A549 (cell line): Measurements from ENCODE around the gene SMIM14. TPM values are rescaled to one million over a fixed set of nuclear protein-coding genes. Genes with fewer than 3 reads are reported as not detected.

Experiments
- ATAC-seq, 2 experiments: fragments of 200-7000 bp in 1 of 2; fragments of >200 bp in 1 of 2; cut with Nextera tagmentation in 1 of 2; cut with Tn5 transposase in 1 of 2; 3 replicates each; pipeline versions ENCODE4 v1.8.0 to v1.9.1; 2018 to 2020; ENCODE audit warnings: mild to moderate bottlenecking in 1 of 2, moderate library complexity in 1 of 2
- CTCF ChIA-PET: fragments of 300-600 bp; sonication (Branson Sonifier 250); formaldehyde crosslinking; extraction: SDS; loops from one replicate; lab custom pipeline; 2021; ENCODE audit warnings: antibody characterized with exemption, inconsistent platforms; lab: Yijun Ruan, JAX
- POLR2A ChIA-PET: fragments of 350-600 bp; formaldehyde crosslinking; extraction: SDS; loops from one replicate; lab custom pipeline; 2021; ENCODE audit warnings: antibody characterized with exemption, inconsistent platforms; lab: Yijun Ruan, JAX
- DNase-seq, 2 experiments: peaks; one replicate each; pipeline versions ENCODE4 v3.0.0 to v3.0.0-alpha.2; 2011 to 2016; ENCODE audit warnings: low read depth in 1 of 2, low spot score in 1 of 2
- FAIRE-seq: peaks from 2 replicates; lab custom pipeline; 2011; peaks lifted over from hg19 to GRCh38; lab: Jason Lieb, UNC
- H3K27ac ChIP-seq, 2 experiments: fragments of >200 bp; sonication (Bioruptor Twin); formaldehyde crosslinking; 3 replicates each; pipeline ENCODE4 v1.5.1; 2016 to 2017
- H3K4me1 ChIP-seq: fragments of >200 bp; sonication (Bioruptor Twin); formaldehyde crosslinking; 3 replicates; pipeline ENCODE4 v1.6.1; 2016
- H3K4me2 ChIP-seq: fragments of >200 bp; sonication (Bioruptor Twin); formaldehyde crosslinking; 3 replicates; pipeline ENCODE4 v1.6.1; 2016
- H3K4me3 ChIP-seq: fragments of >200 bp; sonication (Bioruptor Twin); formaldehyde crosslinking; 3 replicates; pipeline ENCODE4 v1.5.1; 2016
- H3K9me3 ChIP-seq: fragments of >200 bp; sonication (Bioruptor Twin); formaldehyde crosslinking; 3 replicates; pipeline ENCODE4 v1.6.1; 2016
- BHLHE40 ChIP-seq: IDR thresholded peaks from 2 replicates; pipeline ENCODE4 v1.6.1; 2012; ENCODE audit warnings: low read depth, low read length, inconsistent platforms
- CHD4 ChIP-seq: fragments of 200-600 bp; sonication (generic); IDR thresholded peaks from 2 replicates; pipeline ENCODE4 v1.6.1; 2016; ENCODE audit warnings: antibody characterized with exemption, mild to moderate bottlenecking, borderline replicate concordance
- CTCF ChIP-seq: fragments of >200 bp; sonication (Bioruptor Twin); formaldehyde crosslinking; IDR thresholded peaks from 3 replicates; pipeline ENCODE4 v1.5.1; 2016
- EHF ChIP-seq: fragments of 250-450 bp; sonication (Bioruptor Pico); IDR thresholded peaks from 2 replicates; pipeline ENCODE4 v1.5.0; 2020; ENCODE audit warnings: mild to moderate bottlenecking
- FOSB ChIP-seq: fragments of 250-450 bp; sonication (Bioruptor Pico); IDR thresholded peaks from 2 replicates; pipeline ENCODE4 v1.5.0; 2020; ENCODE audit warnings: mild to moderate bottlenecking, moderate library complexity
- HES2 ChIP-seq: fragments of >200 bp; sonication (Bioruptor Twin); formaldehyde crosslinking; IDR thresholded peaks from 2 replicates; pipeline ENCODE4 v1.6.1; 2016
- KDM1A ChIP-seq: fragments of 200-600 bp; sonication (generic); IDR thresholded peaks from 2 replicates; pipeline ENCODE4 v1.6.1; 2016; ENCODE audit warnings: low read depth, mild to moderate bottlenecking
- KDM5A ChIP-seq: fragments of 200-600 bp; sonication (generic); IDR thresholded peaks from 2 replicates; pipeline ENCODE4 v1.6.1; 2016; ENCODE audit warnings: antibody characterized with exemption, mild to moderate bottlenecking
- MAFK ChIP-seq: fragments of 450-650 bp; IDR thresholded peaks from 2 replicates; pipeline ENCODE4 v1.6.1; 2014; ENCODE audit not compliant: partially characterized antibody
- MYC ChIP-seq: IDR thresholded peaks from 2 replicates; pipeline ENCODE4 v1.6.1; 2012; ENCODE audit warnings: mild to moderate bottlenecking, inconsistent platforms, low read length, improper control_type of control experiment, borderline replicate concordance
- PBX3 ChIP-seq: IDR thresholded peaks from 2 replicates; pipeline ENCODE4 v1.6.1; 2012
- PHF8 ChIP-seq: fragments of 200-600 bp; sonication (generic); IDR thresholded peaks from 2 replicates; pipeline ENCODE4 v1.6.1; 2016; ENCODE audit warnings: low read depth, mild to moderate bottlenecking, antibody characterized with exemption, moderate library complexity, borderline replicate concordance
- POLR2AphosphoS2 ChIP-seq: conservative IDR thresholded peaks from 2 replicates; pipeline ENCODE4 v1.6.1; 2012; ENCODE audit warnings: low read length, improper control_type of control experiment, inconsistent platforms
- RAD21 ChIP-seq, 2 experiments: fragments of >200 bp in 1 of 2; sonication (Bioruptor Twin) in 1 of 2; formaldehyde crosslinking in 1 of 2; IDR thresholded peaks in 1 of 2; conservative IDR thresholded peaks in 1 of 2; 2 replicates in 1 of 2; 3 replicates in 1 of 2; pipeline ENCODE4 v1.6.1; 2012 to 2018; ENCODE audit warnings: inconsistent platforms in 1 of 2
- SMC3 ChIP-seq: fragments of >200 bp; sonication (Bioruptor Twin); formaldehyde crosslinking; IDR thresholded peaks from 3 replicates; pipeline ENCODE4 v1.6.1; 2018; ENCODE audit warnings: inconsistent platforms
- TP53 ChIP-seq: fragments of 250-450 bp; sonication (Bioruptor Pico); IDR thresholded peaks from 2 replicates; pipeline ENCODE4 v1.5.0; 2021; ENCODE audit warnings: mild to moderate bottlenecking, moderate library complexity
- ZFP36 ChIP-seq: fragments of 450-650 bp; IDR thresholded peaks from 2 replicates; pipeline ENCODE4 v1.6.1; 2014; ENCODE audit warnings: borderline replicate concordance; ENCODE audit not compliant: partially characterized antibody
- ZNF302 ChIP-seq: fragments of 250-450 bp; sonication (Bioruptor Pico); IDR thresholded peaks from 2 replicates; pipeline ENCODE4 v1.9.0; 2021; ENCODE audit warnings: inconsistent platforms, mild to moderate bottlenecking, moderate library complexity
- WGBS: methylation state at CpG from one replicate; pipeline ENCODE4 v1.1.6; 2017; ENCODE audit errors: missing lambda C conversion rate; 5-methylcytosine and 5-hydroxymethylcytosine counted together
- polyA plus RNA-seq, 4 experiments: library from polyadenylated mRNA; depleted of rRNA in 3 of 4; stranded (reverse); fragments of >200 nt; fragmentation: RNase III in 1 of 4; extraction: RNeasy Plus Mini Kit Qiagen cat#74134 plus additional on column Dnase treatment in 1 of 4; gene quantifications; 2 replicates in 3 of 4; 3 replicates in 1 of 4; pipeline ENCODE4 v1.2.3, GENCODE V29; 2011 to 2017
- TF ChIP-seq, protein P1 (sequence below): IDR thresholded peaks from 2 replicates; pipeline ENCODE4 v1.6.1; 2012; ENCODE audit warnings: low read depth, borderline replicate concordance
- TF ChIP-seq, protein P2 (sequence below): IDR thresholded peaks from 2 replicates; pipeline ENCODE4 v1.6.1; 2012

SMIM14 gene
- polyA plus RNA-seq, 2 of the 4 experiments (the other 2 are of a cell fraction), result 20.5 to 81.3 TPM

GRCh38 chr4:39660045-39660444 lies 21.4 kb upstream of the SMIM14 start:
- no peak for TF ChIP-seq MYC
- TF ChIP-seq SMC3, result no peak
- TF ChIP-seq PHF8, result no peak
- TF ChIP-seq BHLHE40, result no peak
- no peak for TF ChIP-seq TP53 (CRISPR knock-in tag)
- TF ChIP-seq KDM1A, result no peak
- no peak for TF ChIP-seq CHD4
- no peak for TF ChIP-seq HES2
- no peak for TF ChIP-seq KDM5A
- H3K4me1 ChIP-seq, result peaks cover 17% of the 10 kb centered on the region; the same call in 2 of the 3 replicates
- ChIA-PET POLR2A (interaction anchor here (1.1 kb wide), 1 partner anchor 133 kb away, joined by 3 read pairs; the partner anchor contains the start of gene UGDH), CTCF (interaction anchor here (0.6 to 0.9 kb wide), 3 partner anchors 36 to 214 kb away, joined by 3 to 4 read pairs (median 3); no protein-coding TSS in a partner anchor)
- H3K4me3 ChIP-seq, result no peak overlapping the region
- ATAC-seq (no peak), FAIRE-seq (no peak), DNase-seq (no peak)
- H3K27ac ChIP-seq, result no peak overlapping the region; a peak in 1 of 6 replicates
- WGBS, result 79% methylated on average over 6 of the region's 6 CpGs
- H3K9me3 ChIP-seq, result no peaks in the 10 kb centered on the region
- no peak overlapping the region for H3K4me2 ChIP-seq

DNA sequence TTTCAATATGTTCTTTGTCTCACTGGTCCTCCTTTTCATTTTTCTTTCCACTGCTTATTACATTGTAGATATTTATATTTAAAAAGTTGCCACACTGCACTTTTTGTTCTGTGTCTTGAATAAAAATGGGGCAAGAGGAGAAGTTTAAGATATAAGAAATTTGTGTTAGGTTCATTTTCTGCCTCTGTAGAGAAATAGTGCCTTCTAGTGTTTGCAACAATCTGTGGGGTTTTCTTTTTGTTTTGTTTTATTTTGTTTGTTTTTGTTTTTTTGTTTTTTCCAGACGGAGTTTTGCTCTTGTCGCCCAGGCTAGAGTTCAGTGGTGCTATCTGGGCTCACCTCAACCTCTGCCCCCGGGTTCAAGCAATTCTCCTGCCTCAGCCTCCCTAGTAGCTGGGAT lies 20.1 kb upstream of the SMIM14 start:
- WGBS, result 63% methylated on average over 3 of the region's 3 CpGs
- Histone ChIP-seq H3K4me2 (no peak overlapping the region), H3K9me3 (no peaks in the 10 kb centered on the region), H3K27ac (no peak overlapping the region), H3K4me1 (peaks cover 7% of the 10 kb centered on the region; the same call in 2 of the 3 replicates), H3K4me3 (no peak overlapping the region)
- POLR2A ChIA-PET, result no interaction called here
- FAIRE-seq (no peak), ATAC-seq (no peak), DNase-seq (no peak)
- TF ChIP-seq EHF (CRISPR knock-in tag) (no peak), ZFP36 (no peak), SMC3 (peak; percentile 40), POLR2AphosphoS2 (no peak), CTCF (peak; percentile 44), PBX3 (no peak), ZNF302 (CRISPR knock-in tag) (no peak), PHF8 (no peak), RAD21 (conservative IDR thresholded peaks at IDR 0.05 in 1 of 2, IDR thresholded peaks at IDR 0.05 in 1 of 2) (peak; percentile 51 to 61), FOSB (no peak), KDM5A (no peak), MAFK (peak; percentile 9)
- TF ChIP-seq, protein P1, sequence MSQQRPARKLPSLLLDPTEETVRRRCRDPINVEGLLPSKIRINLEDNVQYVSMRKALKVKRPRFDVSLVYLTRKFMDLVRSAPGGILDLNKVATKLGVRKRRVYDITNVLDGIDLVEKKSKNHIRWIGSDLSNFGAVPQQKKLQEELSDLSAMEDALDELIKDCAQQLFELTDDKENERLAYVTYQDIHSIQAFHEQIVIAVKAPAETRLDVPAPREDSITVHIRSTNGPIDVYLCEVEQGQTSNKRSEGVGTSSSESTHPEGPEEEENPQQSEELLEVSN, result no peak
- TF ChIP-seq, protein P2, sequence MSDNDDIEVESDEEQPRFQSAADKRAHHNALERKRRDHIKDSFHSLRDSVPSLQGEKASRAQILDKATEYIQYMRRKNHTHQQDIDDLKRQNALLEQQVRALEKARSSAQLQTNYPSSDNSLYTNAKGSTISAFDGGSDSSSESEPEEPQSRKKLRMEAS, result no peak
- CTCF ChIA-PET, result interaction anchor here (0.5 to 1.6 kb wide), 2 partner anchors 11 to 190 kb away, joined by 3 to 5 read pairs; no protein-coding TSS in a partner anchor
